Cardiac fibroblast (primary cell): ENCODE measurements around the gene RNF10.
"Not testable (repeated sequence)": the region's sequence is repeated elsewhere in the genome, so short reads cannot be mapped to it uniquely, and the experiment has no call there.

Experiments used
- DNase-seq, 2 donors: peaks; one replicate each; pipeline versions ENCODE4 v3.0.0 to v3.0.0-alpha.2; 2010; ENCODE audit warnings: low read depth in 2 of 2
- H3K4me3 ChIP-seq, 2 donors: replicated peaks in 1 of 2; 1 replicate in 1 of 2; 2 replicates in 1 of 2; pipeline ENCODE4 v1.5.1; 2011; ENCODE audit warnings: low read depth in 2 of 2, low read length in 2 of 2, mild to moderate bottlenecking in 2 of 2, moderate library complexity in 1 of 2
- TF ChIP-seq, protein P1 (sequence below): IDR thresholded peaks from one replicate; pipeline ENCODE4 v1.5.1; 2011; ENCODE audit warnings: low read depth, mild to moderate bottlenecking, low read length, inconsistent platforms

Gene RNF10

DNA sequence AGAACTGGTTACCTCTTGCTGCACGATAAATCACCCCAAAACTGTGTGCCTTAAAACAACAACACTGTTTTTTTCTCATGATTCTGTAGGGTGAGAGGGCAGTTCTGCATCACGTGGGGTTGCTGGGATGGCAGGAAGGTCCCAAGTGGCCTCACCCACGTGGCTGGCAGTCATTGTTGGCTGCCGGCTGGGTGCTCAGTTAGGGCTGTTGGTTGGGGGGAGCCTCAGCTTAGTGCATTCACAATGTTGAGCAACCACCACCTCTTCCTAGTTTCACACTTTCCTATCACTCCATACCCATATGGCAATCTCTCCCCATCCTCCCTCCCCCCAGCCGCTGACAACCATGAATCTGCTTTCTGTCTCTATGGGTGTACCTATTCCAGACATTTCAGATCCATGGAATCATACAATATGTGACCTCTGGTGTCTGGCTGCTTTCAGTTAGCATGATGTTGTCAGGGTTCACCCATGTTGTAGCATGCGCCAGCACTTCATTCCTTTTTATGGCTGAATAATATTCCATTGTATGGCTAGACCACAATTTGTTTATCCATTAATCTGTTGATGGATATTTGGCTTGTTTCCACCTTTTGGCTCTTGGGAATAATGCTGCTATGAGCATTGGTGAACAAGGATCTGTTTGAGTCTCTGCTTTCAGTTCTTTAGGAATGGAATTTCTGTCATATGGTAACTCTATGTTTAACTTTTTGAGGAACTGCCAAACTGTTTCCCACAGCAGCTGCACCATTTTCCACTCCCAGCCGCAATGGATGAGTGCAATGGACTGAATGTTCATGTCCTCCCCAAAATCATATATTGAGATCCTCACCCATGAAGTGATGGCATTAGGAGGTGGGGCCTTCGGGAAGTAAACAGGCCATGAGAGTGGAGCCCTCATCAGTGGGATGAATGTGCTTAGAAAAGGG, 58.2 kb downstream of the RNF10 start:
- TF ChIP-seq, protein P1, sequence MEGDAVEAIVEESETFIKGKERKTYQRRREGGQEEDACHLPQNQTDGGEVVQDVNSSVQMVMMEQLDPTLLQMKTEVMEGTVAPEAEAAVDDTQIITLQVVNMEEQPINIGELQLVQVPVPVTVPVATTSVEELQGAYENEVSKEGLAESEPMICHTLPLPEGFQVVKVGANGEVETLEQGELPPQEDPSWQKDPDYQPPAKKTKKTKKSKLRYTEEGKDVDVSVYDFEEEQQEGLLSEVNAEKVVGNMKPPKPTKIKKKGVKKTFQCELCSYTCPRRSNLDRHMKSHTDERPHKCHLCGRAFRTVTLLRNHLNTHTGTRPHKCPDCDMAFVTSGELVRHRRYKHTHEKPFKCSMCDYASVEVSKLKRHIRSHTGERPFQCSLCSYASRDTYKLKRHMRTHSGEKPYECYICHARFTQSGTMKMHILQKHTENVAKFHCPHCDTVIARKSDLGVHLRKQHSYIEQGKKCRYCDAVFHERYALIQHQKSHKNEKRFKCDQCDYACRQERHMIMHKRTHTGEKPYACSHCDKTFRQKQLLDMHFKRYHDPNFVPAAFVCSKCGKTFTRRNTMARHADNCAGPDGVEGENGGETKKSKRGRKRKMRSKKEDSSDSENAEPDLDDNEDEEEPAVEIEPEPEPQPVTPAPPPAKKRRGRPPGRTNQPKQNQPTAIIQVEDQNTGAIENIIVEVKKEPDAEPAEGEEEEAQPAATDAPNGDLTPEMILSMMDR: no peak
- H3K4me3 ChIP-seq: no peak overlapping the region
- no peak for DNase-seq

GRCh38 chr12:120596901-120597300, 62.7 kb downstream of the RNF10 start:
- no peak for DNase-seq
- H3K4me3 ChIP-seq: no peak overlapping the region
- TF ChIP-seq, protein P1: no peak

DNA sequence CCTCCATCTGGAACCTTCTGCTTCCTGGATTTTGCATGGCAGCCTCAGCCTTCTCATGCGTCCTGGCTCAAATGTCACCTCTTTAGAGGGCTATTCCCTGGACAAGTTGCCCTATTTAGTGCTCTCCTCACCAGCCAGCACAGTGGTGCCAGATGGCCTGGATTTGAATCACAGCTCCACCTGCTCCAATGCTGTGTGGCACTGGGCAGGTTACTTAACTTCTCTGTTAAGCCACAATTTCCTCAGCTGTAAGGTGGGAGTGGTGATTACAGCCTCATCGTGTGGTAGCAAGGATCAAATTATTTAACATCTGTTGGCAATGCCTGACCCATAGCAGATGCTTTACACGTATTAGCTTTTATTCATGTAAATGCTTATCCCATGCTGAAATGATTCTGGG, 63.7 kb downstream of the RNF10 start:
- DNase-seq: no peak
- H3K4me3 ChIP-seq: no peak overlapping the region
- TF ChIP-seq, protein P1: no peak

- DNase-seq: peak; percentile 23 to 46
- H3K4me3 ChIP-seq: no peak overlapping the region
- TF ChIP-seq, protein P1: no peak
Measured at GRCh38 chr12:120598674-120599463, 64.7 kb downstream of the RNF10 start.

- TF ChIP-seq, protein P1: no peak
- no peak overlapping the region for H3K4me3 ChIP-seq
- no peak for DNase-seq
Measured at GRCh38 chr12:120599672-120600552, 65.8 kb downstream of the RNF10 start.

- H3K4me3 ChIP-seq, DNase-seq: not testable (repeated sequence)
Measured at GRCh38 chr12:120602416-120602815, 68.3 kb downstream of the RNF10 start.
